ENCODE data around the gene UNC45A.

GRCh38 chr15:90910441-90911301 is 24.4 kb upstream of the UNC45A start:
- no peak for TF ChIP-seq TAF1 (conservative IDR thresholded peaks at IDR 0.05)
- no peak for TF ChIP-seq CTCF (IDR thresholded peaks at IDR 0.05; ENCODE audit: low read depth, low read length, missing input control)
- TF ChIP-seq MAX (IDR thresholded peaks at IDR 0.05) = no peak
- TF ChIP-seq REST (IDR thresholded peaks at IDR 0.05) = no peak
- TF ChIP-seq RAD21 (IDR thresholded peaks at IDR 0.05) = no peak
